ENCODE measurements around the gene NDUFAF4. TPM values are rescaled to one million over a fixed set of nuclear protein-coding genes. Genes with fewer than 3 reads are reported as not detected.

NDUFAF4 gene
- total RNA-seq, 1 donor from 2014 or later, result 11.3 TPM

DNA sequence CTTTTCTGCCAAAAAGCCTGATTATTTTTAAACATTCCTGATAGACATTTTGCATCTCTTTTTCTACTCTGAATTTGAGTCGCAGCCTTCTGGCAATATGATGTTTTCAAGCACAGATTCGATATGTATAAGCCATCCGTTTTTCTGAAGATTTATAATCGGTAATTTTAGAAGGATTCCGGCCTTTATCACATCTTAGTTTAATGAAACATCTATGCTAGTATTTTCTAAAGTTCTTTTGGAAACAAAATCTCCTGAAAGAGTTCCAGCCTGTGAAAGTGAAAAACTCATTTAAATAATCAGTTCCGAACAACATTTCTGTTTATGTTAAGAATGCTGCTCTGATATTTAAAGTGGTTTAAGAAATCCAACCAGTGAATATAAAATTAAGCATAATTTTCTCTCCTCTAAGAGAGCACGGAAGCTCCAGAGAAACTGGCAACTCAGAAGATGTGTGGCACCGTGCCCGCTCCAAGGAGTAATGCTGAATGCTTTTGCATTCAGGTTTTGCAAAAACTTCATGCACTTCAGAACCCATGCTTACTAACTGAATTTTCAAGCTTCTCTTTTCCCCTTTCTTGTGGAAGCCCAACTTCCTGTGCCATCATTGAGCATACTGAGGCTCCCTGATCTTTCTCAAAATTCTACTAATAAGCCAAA, 20.7 kb downstream of the NDUFAF4 start:
- Histone ChIP-seq H3K4me3 (ENCODE audit: low read depth, low read length) (no peak overlapping the region), H3K36me3 (ENCODE audit: control insufficient read depth, insufficient read depth, low read length) (no peaks in the 10 kb centered on the region), H3K27me3 (ENCODE audit: control insufficient read depth, insufficient read depth, low read length) (no peaks in the 10 kb centered on the region)
- DNase-seq (ENCODE audit: low read depth), result no peak
- no peak for FAIRE-seq
- TF ChIP-seq, protein P1, sequence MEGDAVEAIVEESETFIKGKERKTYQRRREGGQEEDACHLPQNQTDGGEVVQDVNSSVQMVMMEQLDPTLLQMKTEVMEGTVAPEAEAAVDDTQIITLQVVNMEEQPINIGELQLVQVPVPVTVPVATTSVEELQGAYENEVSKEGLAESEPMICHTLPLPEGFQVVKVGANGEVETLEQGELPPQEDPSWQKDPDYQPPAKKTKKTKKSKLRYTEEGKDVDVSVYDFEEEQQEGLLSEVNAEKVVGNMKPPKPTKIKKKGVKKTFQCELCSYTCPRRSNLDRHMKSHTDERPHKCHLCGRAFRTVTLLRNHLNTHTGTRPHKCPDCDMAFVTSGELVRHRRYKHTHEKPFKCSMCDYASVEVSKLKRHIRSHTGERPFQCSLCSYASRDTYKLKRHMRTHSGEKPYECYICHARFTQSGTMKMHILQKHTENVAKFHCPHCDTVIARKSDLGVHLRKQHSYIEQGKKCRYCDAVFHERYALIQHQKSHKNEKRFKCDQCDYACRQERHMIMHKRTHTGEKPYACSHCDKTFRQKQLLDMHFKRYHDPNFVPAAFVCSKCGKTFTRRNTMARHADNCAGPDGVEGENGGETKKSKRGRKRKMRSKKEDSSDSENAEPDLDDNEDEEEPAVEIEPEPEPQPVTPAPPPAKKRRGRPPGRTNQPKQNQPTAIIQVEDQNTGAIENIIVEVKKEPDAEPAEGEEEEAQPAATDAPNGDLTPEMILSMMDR (IDR thresholded peaks at IDR 0.05; ENCODE audit: insufficient read depth, low read length, severe bottlenecking), result no peak

DNA sequence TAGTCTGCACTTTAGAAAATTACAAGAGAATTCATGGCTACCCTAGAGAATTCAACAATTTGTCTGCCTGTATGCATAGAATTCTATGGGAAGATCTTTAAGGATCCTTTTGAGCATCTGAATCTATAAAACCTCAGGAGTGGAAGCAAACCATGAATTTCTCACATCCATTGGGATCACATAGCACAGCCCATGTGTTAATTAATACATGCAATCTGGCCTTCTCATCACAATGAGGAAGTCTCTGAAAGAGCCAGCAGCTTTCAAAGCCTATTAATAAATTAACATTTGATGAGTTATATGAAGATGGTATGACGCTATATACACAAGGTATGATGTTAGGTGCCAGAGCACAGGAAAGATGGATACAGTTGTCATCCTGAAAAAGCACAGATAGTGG, 24.7 kb downstream of the NDUFAF4 start:
- Histone ChIP-seq H3K4me3 (ENCODE audit: low read depth, low read length) (no peak overlapping the region), H3K36me3 (ENCODE audit: control insufficient read depth, insufficient read depth, low read length) (no peaks in the 10 kb centered on the region), H3K27me3 (ENCODE audit: control insufficient read depth, insufficient read depth, low read length) (no peaks in the 10 kb centered on the region)
- no peak for FAIRE-seq
- TF ChIP-seq, protein P1 (IDR thresholded peaks at IDR 0.05; ENCODE audit: insufficient read depth, low read length, severe bottlenecking), result no peak
- no peak for DNase-seq (ENCODE audit: low read depth)

DNA sequence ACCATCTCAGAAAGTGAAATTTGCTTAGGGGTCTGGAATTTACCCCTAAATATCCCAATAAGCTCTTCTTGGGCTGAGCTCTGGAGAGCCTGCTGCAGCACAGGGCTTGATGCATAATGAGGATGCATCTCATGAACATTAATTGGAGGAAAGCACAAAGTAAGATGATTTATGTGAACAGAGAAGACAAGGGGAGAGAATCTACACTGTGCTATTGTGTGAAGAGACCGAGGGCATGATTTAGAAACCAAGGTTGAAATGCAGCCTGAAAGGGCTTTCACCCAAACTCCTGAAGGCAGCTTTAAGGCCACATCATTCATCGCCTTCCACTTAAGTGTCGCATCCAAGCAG, 32.7 kb downstream of the NDUFAF4 start:
- TF ChIP-seq, protein P1 (IDR thresholded peaks at IDR 0.05; ENCODE audit: insufficient read depth, low read length, severe bottlenecking), result no peak
- FAIRE-seq (no peak), DNase-seq (ENCODE audit: low read depth) (no peak)
- no peaks in the 10 kb centered on the region for H3K27me3 ChIP-seq (ENCODE audit: control insufficient read depth, insufficient read depth, low read length)
- no peaks in the 10 kb centered on the region for H3K36me3 ChIP-seq (ENCODE audit: control insufficient read depth, insufficient read depth, low read length)
- no peak overlapping the region for H3K4me3 ChIP-seq (ENCODE audit: low read depth, low read length)

DNA sequence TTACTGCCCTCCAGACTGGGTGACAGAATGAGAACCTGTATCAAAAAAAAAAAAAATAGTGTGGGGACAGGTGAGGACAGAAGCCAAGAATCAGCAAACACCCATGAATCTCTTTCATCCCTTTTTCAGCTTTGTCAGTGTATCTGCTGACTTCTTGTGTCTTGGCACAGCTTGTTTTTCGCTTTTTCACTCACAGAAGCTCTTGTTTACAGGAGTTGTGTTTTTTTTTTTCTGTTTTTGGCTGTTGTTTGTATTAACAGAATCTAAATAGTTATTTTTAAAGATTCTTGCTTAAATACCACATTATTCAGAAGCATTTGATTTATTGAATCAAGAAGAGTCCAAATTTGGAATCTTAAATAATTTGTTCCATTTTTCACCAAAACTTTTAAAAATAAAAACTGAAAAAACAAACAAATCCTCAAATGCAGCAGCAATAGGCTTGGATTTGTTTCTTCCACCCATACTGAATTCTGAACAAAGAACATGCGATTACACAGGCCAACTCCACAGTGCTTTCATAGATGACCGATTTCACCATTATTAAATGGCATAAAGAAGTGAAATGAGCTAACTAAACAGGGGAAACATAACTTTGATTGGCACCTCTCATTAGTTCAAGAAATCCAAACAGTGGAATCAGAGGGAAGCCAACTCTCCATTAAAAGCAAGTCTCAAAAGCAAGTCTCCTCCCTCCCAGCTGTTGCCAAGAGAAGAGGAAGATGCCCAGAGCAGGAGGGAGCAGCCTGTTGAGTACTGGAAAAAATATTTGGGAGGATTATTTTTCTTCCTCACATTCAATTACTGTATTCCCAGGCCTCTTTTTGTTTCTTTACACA, 33.3 kb downstream of the NDUFAF4 start:
- Histone ChIP-seq H3K36me3 (ENCODE audit: control insufficient read depth, insufficient read depth, low read length) (no peaks in the 10 kb centered on the region), H3K4me3 (ENCODE audit: low read depth, low read length) (no peak overlapping the region), H3K27me3 (ENCODE audit: control insufficient read depth, insufficient read depth, low read length) (no peaks in the 10 kb centered on the region)
- DNase-seq (ENCODE audit: low read depth) (no peak), FAIRE-seq (no peak)
- TF ChIP-seq, protein P1 (IDR thresholded peaks at IDR 0.05; ENCODE audit: insufficient read depth, low read length, severe bottlenecking), result no peak

DNA sequence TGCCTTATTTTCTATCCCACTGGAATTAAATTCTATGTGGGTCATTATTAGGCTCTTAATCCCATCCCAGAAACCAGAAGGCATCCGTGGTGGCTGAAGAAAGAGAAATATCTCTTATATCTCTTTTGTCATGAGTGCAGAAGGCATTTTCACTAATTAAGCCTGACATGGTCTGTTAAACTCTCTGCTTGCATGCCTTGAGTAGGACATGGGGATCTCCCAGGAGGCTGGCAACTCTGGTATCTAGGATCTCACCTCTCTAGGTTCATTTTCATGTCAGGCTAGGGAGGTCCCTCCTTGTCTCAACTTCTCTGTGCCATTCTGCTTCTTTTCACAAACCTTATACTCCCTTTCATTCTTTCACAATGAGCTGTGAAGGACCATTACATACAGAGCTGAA, 35.1 kb downstream of the NDUFAF4 start:
- DNase-seq (ENCODE audit: low read depth) (no peak), FAIRE-seq (no peak)
- Histone ChIP-seq H3K36me3 (ENCODE audit: control insufficient read depth, insufficient read depth, low read length) (no peaks in the 10 kb centered on the region), H3K27me3 (ENCODE audit: control insufficient read depth, insufficient read depth, low read length) (no peaks in the 10 kb centered on the region), H3K4me3 (ENCODE audit: low read depth, low read length) (no peak overlapping the region)
- TF ChIP-seq, protein P1 (IDR thresholded peaks at IDR 0.05; ENCODE audit: insufficient read depth, low read length, severe bottlenecking), result no peak
